Mesothelial cell of epicardium (in vitro differentiated cells): ENCODE data around the gene DRC1. TPM values are rescaled to one million over a fixed set of nuclear protein-coding genes. Genes with fewer than 3 reads are reported as not detected.
"Not testable (repeated sequence)": the region's sequence is repeated elsewhere in the genome, so short reads cannot be mapped to it uniquely, and the experiment has no call there.

Experiments
- DNase-seq, 2 experiments: peaks; one replicate each; pipeline ENCODE4 v3.0.0; 2021; ENCODE audit warnings: low spot score in 2 of 2; ENCODE audit not compliant: unreplicated experiment in 2 of 2
- H3K27ac Mint-ChIP-seq: 2 replicates; pipeline ENCODE4 v1.8.0; 2021; ENCODE audit warnings: mixed read lengths
- H3K27me3 Mint-ChIP-seq: 2 replicates; pipeline ENCODE4 v1.8.0; 2021; ENCODE audit warnings: low read depth, mixed read lengths
- H3K36me3 Mint-ChIP-seq: 2 replicates; pipeline ENCODE4 v1.8.0; 2021; ENCODE audit warnings: mixed read lengths
- H3K4me1 Mint-ChIP-seq: 2 replicates; pipeline ENCODE4 v1.8.0; 2021; ENCODE audit warnings: mixed read lengths
- H3K4me3 Mint-ChIP-seq: 2 replicates; pipeline ENCODE4 v1.8.0; 2021; ENCODE audit warnings: mild to moderate bottlenecking, moderate library complexity, mixed read lengths
- H3K9me3 Mint-ChIP-seq: 2 replicates; pipeline ENCODE4 v1.8.0; 2021; ENCODE audit warnings: mixed read lengths
- total RNA-seq: library from RNA; stranded (reverse); gene quantifications from 3 replicates; pipeline ENCODE4 v1.2.1, GENCODE V29; 2021
- TF ChIP-seq, protein P1 (sequence below): fragments of 200-600 bp; sonication (generic); IDR thresholded peaks from one replicate; pipeline ENCODE4 v1.5.0; 2021; ENCODE audit warnings: antibody characterized with exemption; ENCODE audit not compliant: unreplicated experiment

The DRC1 gene
- total RNA-seq, 1 donor from 2014 or later = 0.22 TPM

DNA sequence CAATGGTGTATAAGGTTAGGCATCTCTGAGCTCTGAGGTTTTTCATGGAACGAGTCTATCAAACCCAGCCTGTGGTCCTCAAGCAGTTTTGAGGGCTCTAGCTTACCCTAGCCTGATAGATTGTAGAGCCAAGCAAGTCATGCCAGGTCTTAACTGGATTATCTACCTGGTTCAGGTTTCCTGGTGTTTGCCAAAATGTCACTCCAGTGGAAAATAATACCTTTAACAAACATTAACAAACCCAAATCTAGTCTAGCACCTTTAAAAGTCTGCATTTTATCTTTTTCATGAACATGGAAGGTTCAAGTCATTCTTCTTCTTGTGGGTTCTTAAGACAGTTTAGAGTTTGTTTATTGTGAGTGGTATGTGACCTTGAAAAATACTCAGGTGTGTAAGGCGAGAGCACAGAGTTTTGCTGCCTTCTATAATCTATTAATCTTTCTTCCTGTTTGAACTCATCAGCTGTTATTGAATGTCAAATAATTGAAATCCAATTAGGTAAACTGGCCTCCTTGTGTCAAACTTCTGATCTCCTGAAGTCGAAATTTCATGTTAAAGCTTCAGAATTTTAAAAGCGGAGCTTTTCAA lies 41.7 kb upstream of the DRC1 start:
- Mint-ChIP-seq H3K9me3 (no peaks in the 10 kb centered on the region), H3K36me3 (no peaks in the 10 kb centered on the region), H3K4me3 (no peak overlapping the region), H3K4me1 (peaks cover 33% of the 10 kb centered on the region), H3K27me3 (no peaks in the 10 kb centered on the region), H3K27ac (peak overlapping the region; percentile 31)
- no peak for DNase-seq
- TF ChIP-seq, protein P1, sequence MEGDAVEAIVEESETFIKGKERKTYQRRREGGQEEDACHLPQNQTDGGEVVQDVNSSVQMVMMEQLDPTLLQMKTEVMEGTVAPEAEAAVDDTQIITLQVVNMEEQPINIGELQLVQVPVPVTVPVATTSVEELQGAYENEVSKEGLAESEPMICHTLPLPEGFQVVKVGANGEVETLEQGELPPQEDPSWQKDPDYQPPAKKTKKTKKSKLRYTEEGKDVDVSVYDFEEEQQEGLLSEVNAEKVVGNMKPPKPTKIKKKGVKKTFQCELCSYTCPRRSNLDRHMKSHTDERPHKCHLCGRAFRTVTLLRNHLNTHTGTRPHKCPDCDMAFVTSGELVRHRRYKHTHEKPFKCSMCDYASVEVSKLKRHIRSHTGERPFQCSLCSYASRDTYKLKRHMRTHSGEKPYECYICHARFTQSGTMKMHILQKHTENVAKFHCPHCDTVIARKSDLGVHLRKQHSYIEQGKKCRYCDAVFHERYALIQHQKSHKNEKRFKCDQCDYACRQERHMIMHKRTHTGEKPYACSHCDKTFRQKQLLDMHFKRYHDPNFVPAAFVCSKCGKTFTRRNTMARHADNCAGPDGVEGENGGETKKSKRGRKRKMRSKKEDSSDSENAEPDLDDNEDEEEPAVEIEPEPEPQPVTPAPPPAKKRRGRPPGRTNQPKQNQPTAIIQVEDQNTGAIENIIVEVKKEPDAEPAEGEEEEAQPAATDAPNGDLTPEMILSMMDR = no peak

DNA sequence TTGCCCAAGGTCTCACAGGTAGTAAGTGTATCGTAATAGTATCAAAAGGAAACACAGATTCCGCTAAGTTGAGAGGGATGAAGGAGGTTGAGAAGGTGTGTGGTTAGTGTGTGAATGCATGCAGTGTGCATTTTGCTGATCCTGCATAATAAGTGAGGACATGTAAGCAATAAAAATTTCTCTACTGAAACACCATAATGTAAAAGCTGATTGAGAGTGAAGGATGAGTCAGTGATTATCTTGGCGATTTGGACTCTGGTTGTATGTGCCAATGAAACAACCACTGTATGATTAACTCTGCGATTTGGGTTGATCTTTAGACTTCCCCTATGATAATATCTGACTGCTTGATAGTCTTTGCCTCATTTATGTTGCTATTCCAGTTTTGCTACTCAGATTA lies 38.4 kb upstream of the DRC1 start:
- DNase-seq = no peak
- H3K27me3 Mint-ChIP-seq = no peaks in the 10 kb centered on the region
- H3K36me3 Mint-ChIP-seq = peaks cover 3% of the 10 kb centered on the region
- no peak overlapping the region for H3K4me3 Mint-ChIP-seq
- H3K4me1 Mint-ChIP-seq = peaks cover 27% of the 10 kb centered on the region
- TF ChIP-seq, protein P1 = no peak
- H3K27ac Mint-ChIP-seq = no peak overlapping the region
- no peaks in the 10 kb centered on the region for H3K9me3 Mint-ChIP-seq

DNA sequence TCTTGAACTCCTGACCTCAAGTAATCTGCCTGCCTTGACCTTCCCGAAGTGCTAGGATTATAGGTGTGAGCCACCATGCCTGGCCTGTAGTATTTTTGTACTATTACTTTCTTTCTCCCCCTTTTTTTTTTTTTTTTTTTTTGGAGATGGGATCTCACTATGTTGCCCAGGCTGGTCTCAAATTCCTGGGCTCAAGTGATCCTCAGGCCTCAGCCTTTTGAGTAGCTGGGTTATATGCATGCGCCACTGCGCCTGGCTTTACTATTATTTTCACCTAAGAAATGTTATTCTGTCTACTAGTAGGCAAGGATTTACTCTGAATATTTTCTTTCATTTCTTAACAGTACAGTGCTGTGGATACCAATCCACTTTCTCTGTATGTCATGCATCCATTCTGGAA lies 37.8 kb upstream of the DRC1 start:
- H3K27ac Mint-ChIP-seq = no peak overlapping the region
- TF ChIP-seq, protein P1 = no peak
- peaks cover 23% of the 10 kb centered on the region for H3K4me1 Mint-ChIP-seq
- no peak overlapping the region for H3K4me3 Mint-ChIP-seq
- no peaks in the 10 kb centered on the region for H3K27me3 Mint-ChIP-seq
- no peaks in the 10 kb centered on the region for H3K9me3 Mint-ChIP-seq
- H3K36me3 Mint-ChIP-seq = peaks cover 3% of the 10 kb centered on the region
- no peak for DNase-seq

DNA sequence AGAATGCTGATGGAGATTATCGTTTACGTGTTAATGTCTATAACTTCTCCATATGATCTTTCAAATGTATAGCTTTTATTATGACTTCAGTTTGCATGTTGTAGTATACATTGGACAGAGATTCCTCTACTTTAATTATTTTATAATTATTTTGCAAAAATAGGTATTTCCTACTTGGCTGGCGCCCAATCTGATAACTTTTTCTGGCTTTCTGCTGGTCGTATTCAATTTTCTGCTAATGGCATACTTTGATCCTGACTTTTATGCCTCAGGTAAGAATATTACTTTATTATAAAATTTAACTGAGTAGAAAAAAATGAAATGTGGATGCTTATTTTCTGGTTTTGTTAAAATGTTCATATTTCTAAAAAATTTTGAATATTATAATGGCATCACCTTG lies 37.1 kb upstream of the DRC1 start:
- Mint-ChIP-seq H3K4me3 (no peak overlapping the region), H3K27ac (no peak overlapping the region), H3K27me3 (no peaks in the 10 kb centered on the region), H3K36me3 (peaks cover 9% of the 10 kb centered on the region), H3K4me1 (peaks cover 18% of the 10 kb centered on the region), H3K9me3 (no peaks in the 10 kb centered on the region)
- no peak for DNase-seq
- TF ChIP-seq, protein P1 = no peak

DNA sequence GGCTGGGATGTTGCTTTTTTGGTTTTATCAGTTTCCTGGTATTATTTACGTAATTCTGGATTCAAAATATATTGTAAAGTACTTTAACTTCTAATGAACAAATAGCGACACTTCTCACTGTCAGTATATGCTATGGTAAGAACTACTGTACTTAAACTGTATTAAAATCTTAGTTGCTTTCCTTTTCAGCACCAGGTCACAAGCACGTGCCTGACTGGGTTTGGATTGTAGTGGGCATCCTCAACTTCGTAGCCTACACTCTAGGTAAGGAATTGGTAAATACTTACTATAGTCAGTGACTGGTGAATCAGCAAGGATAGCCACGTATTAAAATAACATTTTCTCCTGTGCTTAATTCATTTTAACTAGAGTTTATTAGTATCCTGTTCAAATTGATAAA lies 34.8 kb upstream of the DRC1 start:
- no peak for DNase-seq
- Mint-ChIP-seq H3K4me3 (no peak overlapping the region), H3K27me3 (no peaks in the 10 kb centered on the region), H3K27ac (no peak overlapping the region), H3K4me1 (peaks cover 10% of the 10 kb centered on the region), H3K9me3 (no peaks in the 10 kb centered on the region), H3K36me3 (peaks cover 14% of the 10 kb centered on the region)
- TF ChIP-seq, protein P1 = no peak

DNA sequence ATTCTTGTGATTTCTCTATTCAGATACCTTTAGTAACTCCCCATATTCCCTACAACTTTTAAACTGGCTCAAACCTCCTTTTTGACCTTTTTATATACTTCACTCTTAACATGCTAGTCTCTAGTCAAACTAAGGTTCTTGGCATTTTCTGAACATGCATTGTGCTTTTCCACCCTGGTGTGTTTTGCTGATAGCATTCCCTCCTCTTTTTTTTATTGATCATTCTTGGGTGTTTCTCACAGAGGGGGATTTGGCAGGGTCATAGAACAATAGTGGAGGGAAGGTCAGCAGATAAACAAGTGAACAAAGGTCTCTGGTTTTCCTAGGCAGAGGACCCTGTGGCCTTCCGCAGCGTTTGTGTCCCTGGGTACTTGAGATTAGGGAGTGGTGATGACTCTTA lies 32.1 kb upstream of the DRC1 start:
- not testable (repeated sequence) for H3K9me3 Mint-ChIP-seq, H3K4me3 Mint-ChIP-seq, H3K27ac Mint-ChIP-seq, H3K27me3 Mint-ChIP-seq, H3K4me1 Mint-ChIP-seq, DNase-seq
- H3K36me3 Mint-ChIP-seq = peaks cover 29% of the 10 kb centered on the region

DNA sequence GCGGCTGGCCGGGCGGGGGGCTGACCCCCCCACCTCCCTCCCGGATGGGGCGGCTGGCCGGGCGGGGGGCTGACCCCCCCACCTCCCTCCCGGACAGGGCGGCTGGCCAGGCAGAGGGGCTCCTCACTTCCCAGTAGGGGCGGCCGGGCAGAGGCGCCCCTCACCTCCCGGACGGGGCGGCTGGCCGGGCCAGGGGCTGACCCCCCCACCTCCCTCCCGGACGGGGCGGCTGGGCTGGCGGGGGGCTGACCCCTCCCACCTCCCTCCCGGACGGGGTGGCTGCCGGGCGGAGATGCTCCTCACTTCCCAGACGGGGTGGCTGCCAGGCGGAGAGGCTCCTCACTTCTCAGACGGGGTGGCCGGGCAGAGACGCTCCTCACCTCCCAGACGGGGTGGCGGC lies 30.8 kb upstream of the DRC1 start:
- peaks cover 34% of the 10 kb centered on the region for H3K36me3 Mint-ChIP-seq
- not testable (repeated sequence) for H3K27me3 Mint-ChIP-seq, H3K4me1 Mint-ChIP-seq, H3K4me3 Mint-ChIP-seq, H3K9me3 Mint-ChIP-seq, DNase-seq, H3K27ac Mint-ChIP-seq
